Left cardiac atrium (tissue), 4 donors: ENCODE data around the gene NCAM2. TPM values are rescaled to one million over a fixed set of nuclear protein-coding genes. Genes with fewer than 3 reads are reported as not detected.

Source experiments
- ATAC-seq, 2 donors: fragments of 200-7000 bp; cut with Tn5 transposase; one replicate each; pipeline ENCODE4 v1.9.1; 2020; ENCODE audit warnings: mild to moderate bottlenecking in 2 of 2, moderate library complexity in 2 of 2
- DNase-seq: peaks from one replicate; pipeline ENCODE4 v3.0.0-alpha.2; 2020
- intact Hi-C, 2 donors: fragments of 100-400 bp; cut with DNase I; formaldehyde crosslinking; loops; one replicate each; pipeline versions ENCODE4 v1.14.1 to v1.15.1; 2022 to 2023
- total RNA-seq, 2 donors: library from RNA; stranded (reverse); fragmentation: NEBNext Ultra II Directional; extraction: Animal tissue kit (Norgen Biotek cat#: 25700); gene quantifications; one replicate each; pipeline ENCODE4 v1.2.1, GENCODE V29; 2021
- donor health status: DM: no; HTN: yes; CAD: no.
- donor health status: DM: no; HTN: yes; CAD: no; lungs with severe emphysema.
- donor health status: DM: yes; HTN: yes; CAD: no.
- donor health status: Dilated cardiomyopathy.

NCAM2 gene
- total RNA-seq, 2 donors from 2014 or later = 4.8 to 6.5 TPM

DNA sequence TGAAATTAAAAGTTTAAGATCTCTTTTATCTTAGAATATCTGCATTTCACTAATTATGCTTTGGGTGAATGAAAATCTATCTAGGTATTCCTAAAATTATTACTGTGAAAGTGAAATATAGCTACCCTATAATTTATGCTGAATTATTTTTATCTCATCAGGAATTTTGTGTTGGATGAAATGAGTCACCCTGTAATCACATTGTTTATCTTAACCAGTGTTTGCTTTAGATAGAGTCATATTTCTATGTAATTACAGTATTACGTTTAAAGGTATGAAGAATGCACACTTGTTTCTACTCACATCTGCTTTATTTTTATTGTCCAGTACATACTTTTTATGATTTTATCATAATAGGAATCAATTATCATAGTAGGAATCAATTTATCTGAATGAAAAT, 249.2 kb downstream of the NCAM2 start:
- DNase-seq (no peak), ATAC-seq (no peak)
- intact Hi-C loops = no loop called here

DNA sequence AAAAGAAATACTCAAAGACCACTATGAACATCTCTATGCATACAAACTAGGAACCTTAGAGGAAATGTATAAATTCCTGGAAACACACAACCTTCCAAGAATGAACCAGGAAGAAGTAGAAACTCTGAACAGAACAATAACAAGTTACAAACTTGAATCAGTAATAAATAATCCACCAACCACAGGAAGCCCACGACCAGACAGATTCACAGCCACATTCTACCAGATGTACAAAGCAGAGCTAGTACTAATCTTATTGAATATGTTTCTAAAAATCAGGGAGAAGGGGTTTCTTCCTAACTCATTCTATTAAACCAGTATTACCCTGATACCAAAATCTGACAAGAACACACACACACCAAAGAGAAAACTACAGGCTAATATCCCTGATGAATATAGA, 263.8 kb downstream of the NCAM2 start:
- DNase-seq (no peak), ATAC-seq (no peak)
- intact Hi-C loops = no loop called here

DNA sequence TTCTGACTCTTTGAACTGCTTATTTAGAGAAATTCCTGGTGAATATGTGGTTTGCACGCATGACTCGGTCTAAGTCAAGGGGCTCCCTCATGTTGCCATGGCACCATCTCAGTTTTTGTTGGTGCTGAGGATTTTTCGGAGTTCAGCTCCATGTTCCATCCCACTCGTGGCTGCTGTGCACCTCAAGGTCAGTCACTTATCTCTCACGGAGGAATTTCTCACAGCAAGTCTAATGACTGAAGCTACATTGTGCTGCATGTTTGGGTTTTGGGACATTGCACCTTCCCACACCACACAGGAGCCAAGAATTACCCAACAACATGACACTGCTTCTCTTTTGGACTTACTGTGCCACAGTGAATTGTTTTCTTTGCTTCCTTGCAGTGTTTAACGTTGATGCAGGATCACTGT, 269.9 kb downstream of the NCAM2 start:
- ATAC-seq (no peak), DNase-seq (no peak)
- intact Hi-C loops = no loop called here

- DNase-seq (no peak), ATAC-seq (no peak)
- intact Hi-C loops = no loop called here
These were observed 270.7 kb downstream of the NCAM2 start for GRCh38 chr21:21268885-21269284.

DNA sequence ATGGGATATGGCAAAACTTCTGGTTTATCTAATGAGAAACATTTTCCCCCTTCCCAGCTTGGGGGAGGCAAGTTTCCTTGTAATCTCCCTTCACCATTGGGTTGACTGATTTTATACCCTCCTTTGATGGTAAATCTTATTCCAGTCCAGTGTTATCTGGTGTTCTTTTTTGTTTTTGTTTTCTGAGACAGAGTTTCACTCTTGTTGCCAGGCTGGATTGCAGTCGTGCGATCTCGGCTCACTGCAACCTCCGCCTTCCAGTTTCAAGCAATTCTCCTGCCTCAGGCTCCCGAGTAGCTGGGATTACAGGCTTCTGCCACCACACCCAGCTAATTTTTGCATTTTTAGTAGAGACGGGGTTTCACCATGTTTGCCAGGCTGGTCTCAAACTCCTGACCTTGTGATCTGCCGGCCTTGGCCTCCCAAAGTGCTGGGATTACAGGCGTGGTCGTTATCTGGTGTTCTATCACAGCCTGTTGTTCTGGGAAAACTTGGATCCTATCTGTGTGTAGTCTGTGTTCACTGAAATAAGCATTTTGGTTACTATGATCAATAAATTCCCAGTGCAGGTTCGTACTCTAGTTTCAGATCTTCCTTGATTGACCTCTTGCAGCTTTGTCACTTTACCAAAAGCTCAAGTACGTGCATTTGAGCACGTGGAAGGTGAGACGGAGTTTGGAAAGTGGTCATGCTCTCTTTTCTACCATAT, 281.1 kb downstream of the NCAM2 start:
- ATAC-seq = no peak
- DNase-seq = no peak
- intact Hi-C loops = no loop called here

GRCh38 chr21:21283810-21284209, 285.6 kb downstream of the NCAM2 start:
- intact Hi-C loops = no loop called here
- ATAC-seq (no peak), DNase-seq (no peak)

- intact Hi-C loops = no loop called here
- ATAC-seq = no peak
- DNase-seq = no peak
These were observed 288.1 kb downstream of the NCAM2 start for GRCh38 chr21:21286170-21286798.

GRCh38 chr21:21290751-21291150, 292.5 kb downstream of the NCAM2 start:
- ATAC-seq = no peak
- intact Hi-C loops = loop anchor here in 1 of 2 donors (10.0 kb wide), 1 partner anchor 56 kb away; no protein-coding TSS in a partner anchor
- no peak for DNase-seq

DNA sequence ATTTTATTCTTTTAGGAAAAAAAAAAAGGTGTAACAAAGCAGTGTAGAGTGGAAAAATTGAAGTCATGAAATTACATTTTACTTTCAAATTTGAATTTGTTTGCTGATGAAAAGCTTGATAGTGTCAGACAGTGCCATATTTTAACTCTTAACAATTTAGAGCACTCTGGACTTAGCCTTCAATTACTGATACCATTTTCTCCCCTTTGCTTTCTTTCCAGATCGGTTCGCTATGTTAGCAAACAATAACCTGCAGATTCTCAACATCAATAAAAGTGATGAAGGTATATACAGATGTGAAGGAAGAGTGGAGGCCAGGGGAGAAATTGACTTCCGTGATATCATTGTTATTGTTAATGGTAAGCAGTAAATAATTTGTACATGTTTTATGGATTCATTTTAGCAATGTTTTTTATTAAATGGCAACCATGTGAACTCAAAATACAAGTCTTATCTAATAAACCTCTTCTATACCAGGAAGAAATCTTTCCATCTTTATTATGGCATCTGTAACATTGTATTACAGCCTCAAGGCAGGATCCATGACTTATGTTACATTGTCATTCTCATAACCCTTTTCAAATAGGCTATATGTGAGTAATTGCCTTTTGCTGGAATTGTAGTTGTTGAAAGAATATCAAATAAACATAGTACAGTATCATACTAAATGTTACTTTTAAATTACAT, 293.8 kb downstream of the NCAM2 start:
- DNase-seq (no peak), ATAC-seq (no peak)
- intact Hi-C loops = loop anchor here in 1 of 2 donors (10.0 kb wide), 1 partner anchor 57 kb away; no protein-coding TSS in a partner anchor

DNA sequence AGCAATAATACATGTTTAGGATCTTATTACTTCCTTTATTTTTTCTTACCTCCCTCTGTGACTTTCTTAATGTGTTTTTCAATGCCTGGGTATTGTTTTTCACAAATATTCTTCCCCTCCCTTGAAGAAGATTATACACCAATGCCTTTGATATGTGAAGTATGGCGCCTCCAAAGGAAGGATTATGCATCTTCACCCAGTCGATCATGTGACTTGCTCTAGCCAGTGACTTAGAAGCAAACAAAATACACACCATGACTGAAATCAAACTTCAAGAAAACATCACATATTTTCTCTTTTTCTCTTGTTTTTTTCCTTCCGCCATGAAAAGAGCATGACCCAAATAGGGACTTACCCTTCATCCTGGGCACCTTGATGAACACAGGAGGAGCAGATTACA, 297.1 kb downstream of the NCAM2 start:
- intact Hi-C loops = loop anchor here in 1 of 2 donors (10.0 kb wide), 1 partner anchor 61 kb away; no protein-coding TSS in a partner anchor
- ATAC-seq = no peak

GRCh38 chr21:21297211-21297610, 299.0 kb downstream of the NCAM2 start:
- DNase-seq = no peak
- no peak for ATAC-seq
- intact Hi-C loops = loop anchor here in 1 of 2 donors (10.0 kb wide), 1 partner anchor 62 kb away; no protein-coding TSS in a partner anchor

More for the DNA sequence above, 297.1 kb downstream of the NCAM2 start:
- DNase-seq = no peak

DNA sequence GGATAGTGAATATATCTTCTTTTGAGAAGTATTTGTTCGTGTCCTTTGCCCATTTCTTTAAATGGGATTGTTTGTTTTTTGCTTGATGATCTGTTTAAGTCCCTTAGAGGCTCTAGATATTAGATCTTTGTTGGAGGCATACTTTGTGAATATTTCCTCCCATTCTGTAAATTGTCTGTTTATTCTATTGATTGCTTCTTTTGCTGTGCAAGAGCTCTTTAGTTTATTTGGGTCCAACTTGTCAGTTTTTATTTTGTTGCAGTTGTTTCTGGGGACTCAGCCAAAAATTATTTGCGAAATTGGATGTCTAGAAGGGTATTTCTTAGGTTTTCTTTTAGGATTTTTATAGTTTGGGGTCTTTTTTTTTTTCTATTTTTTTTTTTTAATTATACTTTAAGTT, 302.8 kb downstream of the NCAM2 start:
- DNase-seq = no peak
- intact Hi-C loops = no loop called here
- ATAC-seq = no peak

DNA sequence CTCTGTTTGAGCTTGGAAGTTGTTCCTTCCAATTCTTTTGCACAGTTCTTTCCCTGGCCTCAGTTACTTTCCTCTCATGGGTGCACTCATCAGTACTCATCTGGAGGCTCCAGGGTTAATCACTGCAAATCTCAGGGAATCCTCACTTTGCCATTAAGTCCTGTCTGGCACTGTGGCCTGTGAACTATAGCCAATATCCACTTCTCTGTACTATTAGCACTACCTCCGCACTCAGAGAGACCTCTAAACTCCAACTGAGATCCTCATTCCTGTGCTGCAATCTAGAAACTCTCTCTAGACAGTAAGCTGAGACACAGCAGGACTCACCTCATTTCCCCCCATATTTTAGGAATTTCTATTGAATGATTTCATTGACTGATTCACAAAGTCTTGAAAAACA, 311.3 kb downstream of the NCAM2 start:
- DNase-seq (no peak), ATAC-seq (no peak)
- intact Hi-C loops = no loop called here

DNA sequence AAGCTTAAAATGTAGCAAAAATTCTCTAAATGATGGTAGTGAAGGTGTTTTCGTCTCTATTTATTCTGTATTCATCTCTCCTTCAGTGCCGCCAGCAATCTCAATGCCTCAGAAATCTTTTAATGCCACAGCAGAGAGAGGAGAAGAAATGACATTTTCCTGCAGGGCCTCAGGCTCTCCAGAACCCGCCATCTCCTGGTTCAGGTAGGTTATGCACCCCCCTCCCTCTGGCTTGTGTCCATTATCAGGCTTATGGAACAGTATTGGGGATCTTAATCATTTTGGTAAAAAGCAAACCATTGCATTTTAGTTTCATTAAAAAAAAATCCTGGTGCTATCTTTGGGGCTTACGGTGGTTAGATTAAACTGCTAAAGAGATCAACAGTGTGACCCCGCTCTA, 326.1 kb downstream of the NCAM2 start:
- ATAC-seq (no peak), DNase-seq (no peak)
- intact Hi-C loops = no loop called here

DNA sequence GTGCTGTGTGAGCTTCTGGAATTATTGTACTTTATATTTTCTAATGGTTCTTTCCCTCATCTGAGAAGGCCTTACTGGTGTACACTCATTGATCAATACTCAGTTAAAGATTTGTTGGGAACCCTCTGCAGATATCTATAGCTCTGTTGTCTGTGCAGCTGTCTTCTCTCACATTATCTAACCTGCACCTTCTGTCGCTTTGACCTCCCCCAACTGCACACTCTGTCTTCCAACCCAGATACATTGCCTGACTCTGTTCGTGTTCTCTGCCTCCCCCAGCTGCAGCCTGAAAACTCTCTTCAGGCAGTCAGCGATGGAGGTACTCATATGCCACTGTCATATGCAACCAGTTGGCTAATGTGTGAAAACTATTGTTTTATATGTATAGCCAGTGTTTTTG, 334.3 kb downstream of the NCAM2 start:
- DNase-seq (no peak), ATAC-seq (no peak)
- intact Hi-C loops = no loop called here

- DNase-seq (no peak), ATAC-seq (no peak)
- intact Hi-C loops = no loop called here
These were observed 342.8 kb downstream of the NCAM2 start for GRCh38 chr21:21341041-21341440.

DNA sequence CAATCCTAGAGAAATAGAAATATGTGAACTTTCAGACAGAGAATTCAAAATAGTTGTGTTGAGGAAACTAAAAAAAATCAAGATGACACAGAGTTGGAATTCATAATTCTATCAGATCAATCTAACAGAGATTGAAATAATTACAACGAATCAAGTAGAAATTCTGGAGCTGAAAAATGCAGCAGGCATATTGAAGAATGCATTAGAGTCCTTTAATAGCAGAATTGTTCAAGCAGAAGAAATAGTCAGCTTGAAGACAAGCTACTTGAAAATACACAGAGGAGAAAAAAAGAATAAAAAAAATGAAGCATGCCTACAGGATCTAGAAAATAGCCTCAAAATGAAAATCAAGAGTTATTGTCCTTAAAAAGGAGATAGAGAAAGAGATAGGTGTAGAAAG, 347.1 kb downstream of the NCAM2 start:
- intact Hi-C loops = no loop called here
- DNase-seq (no peak), ATAC-seq (no peak)

DNA sequence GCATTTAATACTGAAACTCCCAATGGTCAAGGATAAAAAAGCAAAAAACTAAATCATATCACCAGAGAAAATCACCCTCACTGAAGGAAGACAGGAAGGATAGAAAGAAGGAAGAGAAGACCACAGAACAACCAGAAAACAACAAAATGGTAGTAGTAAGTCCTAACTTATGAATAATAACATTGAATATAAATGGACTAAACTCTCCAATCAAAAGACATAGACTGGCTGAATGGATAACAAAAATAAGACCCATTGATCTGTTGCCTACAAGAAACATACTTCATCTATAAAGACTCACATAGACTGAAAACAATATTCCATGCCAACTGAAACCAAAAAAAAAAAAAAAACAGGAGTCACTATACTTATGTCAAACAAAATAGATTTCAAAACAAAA, 347.7 kb downstream of the NCAM2 start:
- ATAC-seq (no peak), DNase-seq (no peak)
- intact Hi-C loops = no loop called here

DNA sequence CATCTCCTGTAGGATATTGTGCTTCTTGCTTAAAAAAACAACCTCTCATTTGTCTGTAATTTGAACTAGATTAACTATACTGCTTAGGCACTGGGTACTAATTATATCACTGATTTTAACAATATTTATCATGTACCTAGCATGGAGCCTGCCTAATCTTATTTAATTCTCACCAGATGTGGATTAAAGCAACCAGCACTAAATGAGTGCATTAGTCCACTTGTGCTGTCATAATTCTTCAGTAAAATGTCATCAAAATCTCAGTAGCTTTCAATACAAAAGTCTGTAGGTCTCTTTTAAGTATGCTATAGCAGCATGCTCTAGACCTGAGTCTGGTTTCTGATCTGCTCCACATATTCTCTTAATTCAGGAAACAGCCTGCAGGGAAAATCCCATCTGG, 368.1 kb downstream of the NCAM2 start:
- DNase-seq = no peak
- intact Hi-C loops = no loop called here
- no peak for ATAC-seq

GRCh38 chr21:21367583-21367982, 369.4 kb downstream of the NCAM2 start:
- DNase-seq = no peak
- intact Hi-C loops = no loop called here
- ATAC-seq = no peak
